ENCODE results near the gene CFLAR. TPM values are rescaled to one million over a fixed set of nuclear protein-coding genes. Genes with fewer than 3 reads are reported as not detected.

Gene CFLAR
- total and polyA plus RNA-seq, 2 of the 13 experiments (the other 11 are each of a cell fraction or from before 2014, with no cell fraction given): 43.8 to 92.1 TPM

- 0 out of 2 replicates have a peak, but pooled peaks have one; percentile 18 for TF ChIP-seq ZNF318 (CRISPR knock-in tag; IDR thresholded peaks at IDR 0.05)
- no peak for TF ChIP-seq ZNF30 (CRISPR knock-in tag; IDR thresholded peaks at IDR 0.05)
- TF ChIP-seq ZNF143 (CRISPR knock-in tag; IDR thresholded peaks at IDR 0.05): no peak
- TF ChIP-seq CTCF (CRISPR knock-in tag; IDR thresholded peaks at IDR 0.05): no peak
- TF ChIP-seq ATF7 (IDR thresholded peaks at IDR 0.05): no peak
- no peak for TF ChIP-seq ATF7 (CRISPR knock-in tag; IDR thresholded peaks at IDR 0.05)
- no peak for TF ChIP-seq CHD2 (IDR thresholded peaks at IDR 0.05; ENCODE audit: low read depth, low read length)
- TF ChIP-seq DPF2 (CRISPR knock-in tag; IDR thresholded peaks at IDR 0.05; ENCODE audit: borderline replicate concordance, low read depth): no peak; the same call in 1 of the 2 replicates
- no peak for TF ChIP-seq RBAK (CRISPR knock-in tag; IDR thresholded peaks at IDR 0.05)
- no peak for TF ChIP-seq RBM39 (IDR thresholded peaks at IDR 0.05; ENCODE audit: low read depth, low read length, poor library complexity, severe bottlenecking)
- TF ChIP-seq, protein P1, sequence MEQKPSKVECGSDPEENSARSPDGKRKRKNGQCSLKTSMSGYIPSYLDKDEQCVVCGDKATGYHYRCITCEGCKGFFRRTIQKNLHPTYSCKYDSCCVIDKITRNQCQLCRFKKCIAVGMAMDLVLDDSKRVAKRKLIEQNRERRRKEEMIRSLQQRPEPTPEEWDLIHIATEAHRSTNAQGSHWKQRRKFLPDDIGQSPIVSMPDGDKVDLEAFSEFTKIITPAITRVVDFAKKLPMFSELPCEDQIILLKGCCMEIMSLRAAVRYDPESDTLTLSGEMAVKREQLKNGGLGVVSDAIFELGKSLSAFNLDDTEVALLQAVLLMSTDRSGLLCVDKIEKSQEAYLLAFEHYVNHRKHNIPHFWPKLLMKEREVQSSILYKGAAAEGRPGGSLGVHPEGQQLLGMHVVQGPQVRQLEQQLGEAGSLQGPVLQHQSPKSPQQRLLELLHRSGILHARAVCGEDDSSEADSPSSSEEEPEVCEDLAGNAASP (CRISPR knock-in tag; IDR thresholded peaks at IDR 0.05; ENCODE audit: borderline replicate concordance): no peak
- TF ChIP-seq AHR (CRISPR knock-in tag; IDR thresholded peaks at IDR 0.05): 0 out of 2 replicates have a peak, but pooled peaks have one; percentile 16
- no peak for TF ChIP-seq ZNF597 (CRISPR knock-in tag; IDR thresholded peaks at IDR 0.05)
- no peak for TF ChIP-seq NR2F6 (IDR thresholded peaks at IDR 0.05)
- no peak for TF ChIP-seq NR2F6 (CRISPR knock-in tag; IDR thresholded peaks at IDR 0.05)
- 0 out of 2 replicates have a peak, but pooled peaks have one; percentile 38 for TF ChIP-seq THAP7 (CRISPR knock-in tag; IDR thresholded peaks at IDR 0.05)
- TF ChIP-seq YEATS4 (CRISPR knock-in tag; IDR thresholded peaks at IDR 0.05; ENCODE audit: borderline replicate concordance): no peak
- TF ChIP-seq NFE2 (CRISPR knock-in tag; IDR thresholded peaks at IDR 0.05): 0 out of 2 replicates have a peak, but pooled peaks have one; percentile 19
These were observed 45.0 kb upstream of the CFLAR start (continued) for GRCh38 chr2:201070948-201071478.
